Thymus (tissue), 11 donors: ENCODE data around the gene CDC25B. TPM values are rescaled to one million over a fixed set of nuclear protein-coding genes. Genes with fewer than 3 reads are reported as not detected.

Source experiments
- DNase-seq, 9 donors: peaks; one replicate each; pipeline ENCODE4 v3.0.0-alpha.2; 2013; ENCODE audit warnings: low spot score in 9 of 9, low read depth in 6 of 9, missing footprints in 1 of 9
- H3K27ac ChIP-seq, 2 donors: one replicate each; pipeline ENCODE4 v1.5.1; 2013; ENCODE audit warnings: control low read depth in 1 of 2, low read depth in 1 of 2, low read length in 1 of 2, mild to moderate bottlenecking in 1 of 2, moderate library complexity in 1 of 2
- H3K27me3 ChIP-seq, 2 donors: one replicate each; pipeline ENCODE4 v1.5.1; 2013; ENCODE audit warnings: low read length in 1 of 2; ENCODE audit not compliant: control insufficient read depth in 2 of 2, insufficient read depth in 1 of 2
- H3K36me3 ChIP-seq, 2 donors: one replicate each; pipeline ENCODE4 v1.5.1; 2013; ENCODE audit warnings: low read length in 1 of 2, mild to moderate bottlenecking in 1 of 2, moderate library complexity in 1 of 2; ENCODE audit not compliant: control insufficient read depth in 2 of 2, insufficient read depth in 2 of 2
- H3K4me1 ChIP-seq, 2 donors: one replicate each; pipeline ENCODE4 v1.5.1; 2013; ENCODE audit warnings: low read length in 2 of 2; ENCODE audit not compliant: control insufficient read depth in 2 of 2, insufficient read depth in 2 of 2
- H3K4me3 ChIP-seq, 2 donors: one replicate each; pipeline ENCODE4 v1.5.1; 2013; ENCODE audit warnings: low read length in 2 of 2, control low read depth in 1 of 2, mild to moderate bottlenecking in 1 of 2
- H3K9me3 ChIP-seq, 2 donors: one replicate each; pipeline ENCODE4 v1.5.1; 2013; ENCODE audit warnings: low read length in 1 of 2, mild to moderate bottlenecking in 1 of 2; ENCODE audit not compliant: control insufficient read depth in 2 of 2, insufficient read depth in 1 of 2
- WGBS: extraction: QIAGEN DNeasy Blood & Tissue Kit; methylation state at CpG from one replicate; pipeline ENCODE4 v1.1.7; 2013; 5-methylcytosine and 5-hydroxymethylcytosine counted together
- polyA plus RNA-seq: library from polyadenylated mRNA; stranded (reverse); fragments of 200-250 nt; gene quantifications from one replicate; pipeline ENCODE4 v1.2.3, GENCODE V29; 2013
- total RNA-seq: library from RNA; stranded (reverse); fragments of 120-200 nt; gene quantifications from one replicate; pipeline ENCODE4 v1.2.4, GENCODE V29; 2013
- donor health status: healthy.

The CDC25B gene
- total and polyA plus RNA-seq, 2 donors: 21.1 to 56.4 TPM

- peak; percentile 52 to 90 (median 71) for DNase-seq
- no peaks in the 10 kb centered on the region for H3K36me3 ChIP-seq
These were observed 27.6 kb upstream of the CDC25B start for GRCh38 chr20:3768342-3769130.

GRCh38 chr20:3771552-3772058 lies 24.5 kb upstream of the CDC25B start:
- Histone ChIP-seq H3K4me3 (no peak overlapping the region), H3K4me1 (peaks cover 14 to 22% of the 10 kb centered on the region in 2 donors), H3K27ac (no peak overlapping the region), H3K36me3 (no peaks in the 10 kb centered on the region), H3K27me3 (peaks cover 0 to 23% of the 10 kb centered on the region in 2 donors), H3K9me3 (peaks cover 0 to 2% of the 10 kb centered on the region in 2 donors)
- no peak for DNase-seq
- 92% methylated on average over 7 of the region's 7 CpGs for WGBS

More at GRCh38 chr20:3768342-3769130, 27.6 kb upstream of the CDC25B start:
- H3K9me3 ChIP-seq: no peaks in the 10 kb centered on the region
- peaks cover 0 to 8% of the 10 kb centered on the region in 2 donors for H3K27me3 ChIP-seq
- peaks cover 14 to 28% of the 10 kb centered on the region in 2 donors for H3K4me1 ChIP-seq
- WGBS: 2% methylated on average over 51 of the region's 51 CpGs
- H3K27ac ChIP-seq: peak overlapping the region; percentile 87 to 91
- H3K4me3 ChIP-seq: peak overlapping the region; percentile 81 to 84

- WGBS: 97% methylated on average over 4 of the region's 4 CpGs
- H3K36me3 ChIP-seq: no peaks in the 10 kb centered on the region
- H3K4me3 ChIP-seq: no peak overlapping the region
- peaks cover 3 to 13% of the 10 kb centered on the region in 2 donors for H3K4me1 ChIP-seq
- H3K27ac ChIP-seq: no peak overlapping the region
- DNase-seq: no peak
- H3K27me3 ChIP-seq: peaks cover 24 to 54% of the 10 kb centered on the region in 2 donors
- H3K9me3 ChIP-seq: peaks cover 0 to 2% of the 10 kb centered on the region in 2 donors
These were observed 20.5 kb upstream of the CDC25B start for GRCh38 chr20:3775457-3776108.

GRCh38 chr20:3777381-3777715 lies 18.8 kb upstream of the CDC25B start:
- Histone ChIP-seq H3K4me1 (peaks cover 9 to 22% of the 10 kb centered on the region in 2 donors), H3K27me3 (peaks cover 30 to 65% of the 10 kb centered on the region in 2 donors), H3K9me3 (peaks cover 0 to 2% of the 10 kb centered on the region in 2 donors), H3K36me3 (no peaks in the 10 kb centered on the region), H3K27ac (no peak overlapping the region), H3K4me3 (peak overlapping the region in 1 of 2 donors; percentile 31)
- DNase-seq: no peak
- WGBS: 10% methylated on average over 16 of the region's 16 CpGs

GRCh38 chr20:3777716-3778629 lies 18.1 kb upstream of the CDC25B start:
- Histone ChIP-seq H3K4me3 (peak overlapping the region in 1 of 2 donors; percentile 31), H3K27ac (no peak overlapping the region), H3K9me3 (peaks cover 0 to 2% of the 10 kb centered on the region in 2 donors), H3K4me1 (peaks cover 9 to 22% of the 10 kb centered on the region in 2 donors), H3K27me3 (peaks cover 30 to 65% of the 10 kb centered on the region in 2 donors), H3K36me3 (no peaks in the 10 kb centered on the region)
- WGBS: 3% methylated on average over 70 of the region's 70 CpGs
- DNase-seq: no peak

GRCh38 chr20:3778976-3779375 lies 17.1 kb upstream of the CDC25B start:
- 31% methylated on average over 18 of the region's 18 CpGs for WGBS
- DNase-seq: no peak
- H3K9me3 ChIP-seq: peaks cover 0 to 2% of the 10 kb centered on the region in 2 donors
- no peak overlapping the region for H3K27ac ChIP-seq
- peaks cover 9 to 22% of the 10 kb centered on the region in 2 donors for H3K4me1 ChIP-seq
- H3K27me3 ChIP-seq: peaks cover 30 to 65% of the 10 kb centered on the region in 2 donors
- no peak overlapping the region for H3K4me3 ChIP-seq
- no peaks in the 10 kb centered on the region for H3K36me3 ChIP-seq

- Histone ChIP-seq H3K4me3 (peak within 1 kb of the TSS in 1 of 2 donors; percentile 29), H3K9me3 (no peaks in the 10 kb centered on the region), H3K27me3 (peaks cover 30 to 53% of the 10 kb centered on the region in 2 donors), H3K36me3 (peaks cover 0 to 6% of the 10 kb centered on the region in 2 donors), H3K4me1 (peaks cover 11 to 25% of the 10 kb centered on the region in 2 donors), H3K27ac (no peak within 1 kb of the TSS)
- 22% methylated on average over 28 of the region's 28 CpGs for WGBS
- DNase-seq: peak in 4 of 9 donors; percentile 46 to 75 (median 62)
These were observed 14.8 kb upstream of the CDC25B start, which contains the start of gene SPEF1 for GRCh38 chr20:3781153-3781910. Gene SPEF1, minus strand, starts transcription at chr20:3781448. Its CDS starts 161 bp downstream, at chr20:3781287.

- DNase-seq: no peak
- H3K27ac ChIP-seq: no peak overlapping the region
These were observed 13.5 kb upstream of the CDC25B start for GRCh38 chr20:3782597-3782996.

More at GRCh38 chr20:3782597-3782996, 13.5 kb upstream of the CDC25B start:
- Histone ChIP-seq H3K27me3 (peaks cover 25 to 41% of the 10 kb centered on the region in 2 donors), H3K4me3 (no peak overlapping the region), H3K4me1 (peaks cover 10 to 21% of the 10 kb centered on the region in 2 donors), H3K9me3 (no peaks in the 10 kb centered on the region), H3K36me3 (peaks cover 0 to 6% of the 10 kb centered on the region in 2 donors)
- 92% methylated on average over 6 of the region's 6 CpGs for WGBS
